GM19324 (cell line): Measurements from ENCODE around the gene FNDC11.

Experiments
- ATAC-seq: cut with Tn5 transposase; IDR thresholded peaks from one replicate; pipeline ENCODE4 v1.9.1; 2021; ENCODE audit warnings: mild to moderate bottlenecking, moderate library complexity; ENCODE audit not compliant: unreplicated experiment, low FRiP score

The FNDC11 gene

GRCh38 chr20:63577317-63577894, 23.4 kb downstream of the FNDC11 start:
- no peak for ATAC-seq

- ATAC-seq = no peak
These were observed 24.5 kb downstream of the FNDC11 start for GRCh38 chr20:63578224-63579016.

DNA sequence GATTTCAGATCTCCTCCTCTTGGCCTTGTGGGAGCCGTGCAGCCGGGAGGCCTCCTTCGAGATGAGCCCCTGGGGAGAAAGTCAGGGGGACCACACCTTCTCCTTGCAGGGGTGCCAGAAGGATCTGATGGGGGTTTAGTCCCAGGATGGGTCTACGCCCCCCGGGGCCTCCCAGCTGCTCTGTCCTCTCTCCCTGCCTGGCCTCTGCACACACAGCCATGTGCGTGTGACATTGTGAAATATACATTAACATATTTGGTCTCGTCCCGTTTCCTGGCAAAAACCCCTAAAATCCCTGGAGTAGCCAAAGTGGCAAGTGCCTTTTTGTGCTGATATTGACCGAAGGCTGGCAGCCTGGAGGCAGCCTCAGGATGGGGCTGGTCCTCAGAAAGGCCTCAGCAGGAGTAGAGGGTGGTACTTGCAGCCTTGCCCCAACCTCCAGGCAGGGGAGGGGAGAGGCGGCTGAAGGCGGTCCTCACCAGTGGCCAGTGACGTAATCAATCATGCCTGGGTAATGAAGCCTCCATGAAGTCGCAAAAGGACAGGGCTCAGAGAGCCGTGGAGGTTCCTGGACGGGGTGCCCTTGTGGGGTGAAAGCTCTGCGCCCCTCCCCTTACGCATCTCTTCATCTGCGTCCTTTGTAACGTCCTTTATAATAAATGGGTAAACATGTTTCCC, 25.2 kb downstream of the FNDC11 start:
- ATAC-seq = no peak

DNA sequence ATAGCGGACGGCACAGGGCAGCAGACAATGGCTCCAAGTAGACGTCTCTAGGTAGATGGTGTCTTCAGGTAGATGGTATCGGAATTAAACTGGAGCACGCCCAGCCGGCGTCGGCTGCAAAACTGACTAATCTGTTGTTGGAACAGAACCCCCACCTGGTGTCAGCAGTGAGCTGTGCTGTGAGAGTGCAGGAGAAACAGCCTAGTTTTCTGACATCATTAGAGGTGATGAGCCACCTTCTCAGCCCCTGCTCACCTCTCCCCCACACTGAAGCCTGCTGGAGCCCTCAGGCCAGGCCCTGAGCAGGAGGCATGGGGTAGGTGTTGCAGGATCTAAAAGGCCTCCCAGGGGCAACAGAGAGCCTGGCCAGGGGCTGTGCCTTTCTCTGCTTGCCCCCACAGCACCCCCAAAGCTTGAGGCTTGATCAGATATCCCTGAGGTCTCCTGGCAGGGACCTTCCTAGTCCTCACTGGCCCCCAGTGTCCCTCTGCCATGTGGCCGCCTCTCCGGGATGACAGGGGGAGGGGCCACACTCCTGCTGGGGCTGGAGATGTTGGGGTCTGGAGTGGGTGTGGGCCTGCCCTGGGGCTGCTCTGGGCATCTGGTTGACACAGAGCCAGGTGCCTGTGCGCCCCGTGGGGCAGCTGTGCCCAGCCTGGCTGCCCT, 27.0 kb downstream of the FNDC11 start:
- ATAC-seq = no peak

- ATAC-seq = no peak
These were observed 28.6 kb downstream of the FNDC11 start for GRCh38 chr20:63582382-63583063.

DNA sequence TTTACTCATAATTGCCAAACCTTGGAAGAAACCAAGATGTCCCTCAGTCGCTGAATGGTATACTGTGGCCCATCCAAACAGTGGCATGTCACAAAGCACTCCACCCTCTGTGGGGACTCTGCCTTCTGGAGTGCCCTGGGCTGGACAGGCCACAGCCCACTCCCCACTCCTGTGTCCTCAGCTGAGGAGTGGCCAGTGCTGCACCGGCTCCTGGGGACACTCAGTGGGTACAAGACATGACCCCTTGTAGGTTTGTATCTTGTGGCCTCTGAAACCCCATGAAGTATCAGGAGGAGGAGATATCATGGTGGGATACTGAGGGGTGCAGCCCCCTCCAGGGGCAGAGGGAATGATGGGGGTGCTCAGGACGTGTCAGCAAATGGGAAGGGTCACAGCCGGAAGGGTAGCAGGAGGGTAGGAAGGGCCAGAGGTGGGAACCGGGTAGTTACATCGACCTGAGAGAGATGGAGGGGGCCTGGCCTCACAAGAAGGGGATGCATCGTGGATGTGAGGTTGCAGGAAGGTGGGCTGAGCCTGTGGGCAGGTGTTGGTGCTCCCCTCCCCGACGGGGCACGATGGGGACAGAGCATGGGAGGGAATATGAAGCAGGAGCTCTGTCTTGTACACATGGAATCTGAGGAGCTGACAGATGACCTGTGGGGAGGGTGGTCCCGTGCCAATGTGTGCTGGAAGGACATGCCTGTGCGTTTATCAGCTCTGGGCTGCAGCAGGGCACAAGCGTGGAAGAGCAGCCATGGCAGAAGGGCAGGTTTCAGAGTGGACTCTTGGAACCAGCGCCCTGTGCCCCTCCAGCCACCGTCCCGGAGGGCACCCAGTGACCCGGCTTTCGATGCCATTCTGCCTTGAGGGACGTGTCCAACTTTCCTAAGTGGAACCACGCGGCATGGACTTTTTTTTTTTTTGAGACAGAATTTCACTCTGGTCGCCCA, 31.9 kb downstream of the FNDC11 start:
- ATAC-seq = no peak

DNA sequence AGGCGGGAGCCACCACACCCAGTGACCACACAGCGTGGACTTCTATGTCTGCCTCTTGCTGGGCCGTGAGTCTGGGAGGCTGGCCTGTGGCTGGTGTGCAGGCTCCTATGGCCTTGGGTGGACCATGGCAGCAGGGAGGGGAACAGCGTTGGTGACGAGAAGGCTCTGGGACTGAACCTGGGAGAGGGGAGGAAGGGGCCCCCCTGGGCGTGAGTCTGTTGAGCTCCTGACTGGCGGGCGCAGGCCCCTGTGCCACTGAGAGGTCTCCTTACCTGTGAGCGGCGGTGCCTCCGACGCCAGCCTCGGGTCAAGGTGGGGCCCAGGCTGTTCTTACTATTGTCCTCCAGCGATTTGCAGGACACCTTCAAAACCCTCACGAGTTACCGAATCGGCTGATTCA, 32.8 kb downstream of the FNDC11 start:
- ATAC-seq = no peak

DNA sequence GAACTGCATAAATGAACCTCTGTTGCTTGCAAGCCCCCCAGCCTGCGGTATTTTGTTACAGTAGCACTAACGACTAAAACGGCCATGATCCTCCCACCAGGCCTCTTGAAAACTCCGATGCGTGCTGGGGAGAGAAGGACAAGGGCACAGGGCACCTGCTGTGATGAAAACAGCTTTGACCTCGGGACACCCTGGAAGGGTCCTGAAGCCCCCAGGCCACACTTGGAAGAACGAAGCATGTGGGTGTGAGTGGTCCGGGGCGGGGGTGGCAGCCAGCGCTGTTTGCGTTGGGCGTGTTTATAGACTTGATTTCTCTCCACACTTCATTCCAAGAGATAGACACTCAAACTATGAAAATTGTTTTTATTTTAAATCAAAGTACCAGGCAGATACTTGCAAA, 33.3 kb downstream of the FNDC11 start:
- ATAC-seq = no peak

GRCh38 chr20:63587776-63588591, 34.0 kb downstream of the FNDC11 start:
- no peak for ATAC-seq

DNA sequence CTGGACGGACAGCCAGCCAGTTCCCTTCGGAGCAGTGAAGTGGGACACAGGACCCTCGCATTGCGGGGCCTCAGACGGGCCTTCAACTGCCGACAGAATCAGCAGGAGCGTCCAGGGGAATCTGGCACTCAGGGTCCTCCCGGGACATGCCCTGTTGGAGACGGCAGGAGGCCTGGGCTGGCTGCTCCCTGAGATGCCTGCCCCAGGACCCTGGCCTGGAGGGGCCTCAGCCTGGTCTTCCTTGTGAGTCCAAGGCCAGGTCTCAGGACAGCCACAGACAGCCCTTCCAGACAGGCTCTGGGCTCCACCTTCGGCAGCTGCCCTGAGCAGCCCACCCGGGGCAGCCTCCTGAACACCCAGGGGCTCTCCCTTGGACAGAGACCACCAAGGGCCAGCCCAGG, 34.7 kb downstream of the FNDC11 start:
- no peak for ATAC-seq

DNA sequence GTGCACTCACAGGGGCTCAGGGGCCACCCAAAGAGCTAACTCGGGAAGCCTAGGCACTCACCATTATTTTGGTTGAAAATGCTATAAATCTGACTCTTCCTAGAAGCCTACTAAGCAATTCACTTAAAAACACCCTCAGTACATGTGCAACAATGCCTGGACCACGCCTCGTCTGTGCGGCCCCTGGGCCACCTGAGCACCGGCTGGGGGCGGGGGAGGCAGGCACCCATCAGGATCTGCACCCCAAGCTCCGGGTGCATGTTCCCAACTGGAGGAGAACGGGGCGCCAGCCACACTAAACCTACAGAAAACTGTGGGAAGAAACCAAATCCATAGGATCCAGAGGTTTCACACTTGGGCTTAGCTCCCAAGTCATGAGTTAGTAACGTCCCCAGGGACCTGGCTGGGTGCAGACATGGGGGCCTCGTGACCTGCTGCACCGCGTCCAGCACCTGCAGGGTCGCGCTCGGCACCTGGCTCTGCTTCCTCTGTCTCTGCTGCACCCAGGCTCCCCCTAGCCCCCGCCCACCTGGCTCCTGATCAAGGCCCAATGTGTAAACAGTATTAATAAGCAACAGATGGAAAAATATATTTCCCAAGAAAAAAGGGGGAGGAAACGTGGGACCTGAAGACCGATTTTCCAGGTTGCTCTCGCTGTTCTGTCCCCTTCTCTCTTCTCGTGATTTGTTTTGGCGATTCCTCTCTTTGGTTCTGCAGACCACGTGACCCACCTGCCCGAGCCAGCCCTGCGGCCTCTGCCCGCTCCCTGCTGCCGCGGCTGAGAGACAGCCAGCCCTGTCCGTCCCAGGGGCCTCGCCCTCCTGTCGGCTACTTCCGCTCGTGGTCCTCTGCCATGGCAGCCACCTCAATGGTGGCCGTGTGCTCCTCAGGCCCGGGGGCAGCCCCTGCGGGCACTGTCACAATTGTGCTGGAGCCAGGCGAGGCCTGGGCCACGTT, 35.6 kb downstream of the FNDC11 start:
- ATAC-seq = no peak

GRCh38 chr20:63590218-63591146, 36.5 kb downstream of the FNDC11 start:
- ATAC-seq = no peak

DNA sequence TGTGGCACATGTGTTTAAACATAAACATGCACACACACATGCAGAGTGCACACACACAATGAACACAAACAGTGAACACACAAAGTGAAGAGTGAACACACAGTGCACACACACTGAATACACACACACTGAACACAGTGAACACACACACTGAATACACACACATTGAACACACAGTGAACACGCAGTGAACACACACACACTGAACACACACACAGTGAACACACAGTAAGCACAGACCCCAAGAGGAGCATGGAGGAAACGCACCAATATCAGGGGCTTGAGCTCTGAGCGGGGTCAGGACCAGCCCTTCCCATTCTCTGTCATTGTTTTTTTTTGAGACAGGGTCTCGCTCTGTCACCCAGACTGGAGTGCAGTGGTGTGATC, 37.2 kb downstream of the FNDC11 start:
- no peak for ATAC-seq

DNA sequence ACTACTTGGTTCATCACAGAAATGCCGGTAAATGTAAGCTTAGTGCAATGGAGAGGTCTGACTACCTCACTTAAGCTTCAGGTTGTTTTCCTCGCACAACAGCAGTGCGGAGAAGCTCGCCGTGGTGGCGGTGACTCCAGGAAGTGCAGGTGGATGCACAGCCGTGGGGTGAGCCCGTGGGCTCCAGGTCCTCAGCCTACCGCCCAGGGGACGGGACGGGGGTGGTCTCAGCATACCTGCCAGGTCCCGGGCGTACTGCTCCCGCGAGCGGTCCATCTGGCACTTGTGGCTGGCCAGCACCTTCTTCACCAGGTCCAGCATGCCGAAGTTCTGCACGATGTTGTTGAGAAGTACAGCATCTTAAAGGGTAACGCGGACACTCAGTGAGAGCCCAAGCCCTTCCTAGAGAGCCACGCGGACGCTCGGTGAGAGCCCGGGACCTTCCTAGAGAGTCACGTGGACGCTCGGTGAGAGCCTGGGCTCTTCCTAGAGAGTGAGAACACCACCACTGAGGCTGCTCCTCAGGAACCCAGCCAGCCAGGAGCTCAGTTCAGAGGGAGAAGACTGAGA, 37.9 kb downstream of the FNDC11 start:
- ATAC-seq = no peak

GRCh38 chr20:63592661-63593060, 38.7 kb downstream of the FNDC11 start:
- no peak for ATAC-seq

DNA sequence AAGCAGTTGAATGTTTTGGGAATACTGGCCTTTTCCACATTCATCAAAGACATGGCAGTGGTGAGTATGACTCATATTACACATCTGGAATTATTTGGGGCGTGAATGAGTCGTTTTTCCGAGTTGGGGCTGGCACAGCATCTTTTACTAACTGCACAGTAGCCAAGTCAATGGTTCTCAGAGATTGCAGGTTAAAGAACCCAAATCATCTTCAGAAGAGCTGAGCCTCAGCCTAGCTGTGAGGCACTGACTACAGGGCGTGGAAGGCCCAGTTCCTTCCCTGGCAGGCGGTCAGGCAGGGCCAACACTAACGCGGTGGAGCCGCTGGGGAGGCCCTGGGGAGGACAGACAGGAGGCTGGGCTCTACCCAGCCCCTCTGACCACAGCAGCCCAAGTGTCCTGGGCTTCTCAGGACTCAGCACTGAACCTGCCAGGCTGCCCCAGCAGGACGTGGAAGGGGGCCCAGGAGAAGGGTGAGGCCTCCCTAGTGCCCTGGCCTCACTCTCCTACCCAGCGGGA, 40.1 kb downstream of the FNDC11 start:
- ATAC-seq = no peak
